Retinal pigment epithelial cell (primary cell): Measurements from ENCODE around the gene LGR6.

Source experiments
- DNase-seq: peaks from one replicate; pipeline ENCODE4 v3.0.0-alpha.2; 2010; ENCODE audit warnings: low read depth
- H3K4me3 ChIP-seq: 2 replicates; pipeline ENCODE4 v1.5.1; 2011; ENCODE audit warnings: mild to moderate bottlenecking, low read length, control low read depth, moderate library complexity
- TF ChIP-seq, protein P1 (sequence below): conservative IDR thresholded peaks from 2 replicates; pipeline ENCODE4 v1.5.1; 2011; ENCODE audit warnings: low read depth, low read length, control low read depth, inconsistent platforms

The LGR6 gene

DNA sequence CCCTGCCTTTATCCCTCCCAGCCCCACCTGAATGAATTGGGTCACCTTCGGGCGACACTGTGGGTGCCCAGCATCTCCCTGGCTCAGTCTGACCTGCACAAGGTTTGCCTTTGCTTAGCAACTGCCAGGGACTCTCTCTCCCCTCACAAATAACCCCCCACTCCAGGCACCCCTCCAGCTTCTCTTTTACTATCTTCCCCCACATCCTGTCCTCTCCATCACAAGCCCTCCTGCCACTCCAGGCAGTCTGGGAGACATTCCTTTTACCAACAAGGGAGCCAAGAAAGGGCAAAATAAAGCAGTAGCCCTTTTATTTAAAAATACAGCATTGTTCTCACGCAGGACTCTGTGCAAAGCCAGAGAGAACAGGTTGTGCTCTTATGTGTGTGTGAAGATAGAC is 23.9 kb downstream of the LGR6 start:
- DNase-seq = no peak
- TF ChIP-seq, protein P1, sequence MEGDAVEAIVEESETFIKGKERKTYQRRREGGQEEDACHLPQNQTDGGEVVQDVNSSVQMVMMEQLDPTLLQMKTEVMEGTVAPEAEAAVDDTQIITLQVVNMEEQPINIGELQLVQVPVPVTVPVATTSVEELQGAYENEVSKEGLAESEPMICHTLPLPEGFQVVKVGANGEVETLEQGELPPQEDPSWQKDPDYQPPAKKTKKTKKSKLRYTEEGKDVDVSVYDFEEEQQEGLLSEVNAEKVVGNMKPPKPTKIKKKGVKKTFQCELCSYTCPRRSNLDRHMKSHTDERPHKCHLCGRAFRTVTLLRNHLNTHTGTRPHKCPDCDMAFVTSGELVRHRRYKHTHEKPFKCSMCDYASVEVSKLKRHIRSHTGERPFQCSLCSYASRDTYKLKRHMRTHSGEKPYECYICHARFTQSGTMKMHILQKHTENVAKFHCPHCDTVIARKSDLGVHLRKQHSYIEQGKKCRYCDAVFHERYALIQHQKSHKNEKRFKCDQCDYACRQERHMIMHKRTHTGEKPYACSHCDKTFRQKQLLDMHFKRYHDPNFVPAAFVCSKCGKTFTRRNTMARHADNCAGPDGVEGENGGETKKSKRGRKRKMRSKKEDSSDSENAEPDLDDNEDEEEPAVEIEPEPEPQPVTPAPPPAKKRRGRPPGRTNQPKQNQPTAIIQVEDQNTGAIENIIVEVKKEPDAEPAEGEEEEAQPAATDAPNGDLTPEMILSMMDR = no peak
- no peak overlapping the region for H3K4me3 ChIP-seq

DNA sequence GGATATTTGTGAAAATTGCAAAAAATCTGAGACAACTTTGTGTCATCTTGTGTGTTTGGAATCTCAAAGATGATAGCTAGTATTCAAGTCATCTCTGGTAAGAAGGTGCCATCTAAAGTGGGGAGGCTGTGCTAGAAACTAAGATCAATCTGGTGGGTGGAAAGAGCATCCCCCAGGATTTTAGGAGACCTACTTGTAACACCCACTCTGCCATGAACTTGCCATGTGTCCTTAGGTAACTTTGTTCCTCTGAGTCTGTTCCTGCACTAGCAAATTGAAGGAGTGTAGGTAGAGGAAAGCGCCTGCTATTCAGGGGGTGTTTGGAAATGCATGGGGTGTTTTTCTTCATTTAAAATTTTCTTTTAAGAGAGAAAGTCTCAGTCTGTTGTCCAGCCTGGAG is 24.4 kb downstream of the LGR6 start:
- no peak for DNase-seq
- no peak overlapping the region for H3K4me3 ChIP-seq
- TF ChIP-seq, protein P1 = no peak

DNA sequence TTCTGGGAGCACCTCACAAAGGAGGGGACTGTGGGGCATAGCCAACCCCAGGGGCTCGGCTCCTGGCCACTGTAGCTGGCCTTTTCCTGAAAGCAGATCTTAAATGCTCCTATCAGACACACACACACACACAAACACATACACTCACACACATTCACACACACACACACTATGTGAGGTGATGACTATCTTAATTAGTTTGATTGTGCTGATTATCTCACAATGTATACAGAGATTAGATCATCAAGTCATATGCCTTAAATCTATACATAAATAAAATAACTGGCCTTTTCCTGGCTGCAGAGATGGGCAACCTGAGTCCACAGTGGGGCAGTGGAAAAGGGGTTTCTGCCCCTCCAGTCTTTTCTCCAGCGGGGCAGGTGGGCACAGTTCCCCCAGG is 27.1 kb downstream of the LGR6 start:
- DNase-seq = no peak
- TF ChIP-seq, protein P1 = no peak
- H3K4me3 ChIP-seq = no peak overlapping the region

DNA sequence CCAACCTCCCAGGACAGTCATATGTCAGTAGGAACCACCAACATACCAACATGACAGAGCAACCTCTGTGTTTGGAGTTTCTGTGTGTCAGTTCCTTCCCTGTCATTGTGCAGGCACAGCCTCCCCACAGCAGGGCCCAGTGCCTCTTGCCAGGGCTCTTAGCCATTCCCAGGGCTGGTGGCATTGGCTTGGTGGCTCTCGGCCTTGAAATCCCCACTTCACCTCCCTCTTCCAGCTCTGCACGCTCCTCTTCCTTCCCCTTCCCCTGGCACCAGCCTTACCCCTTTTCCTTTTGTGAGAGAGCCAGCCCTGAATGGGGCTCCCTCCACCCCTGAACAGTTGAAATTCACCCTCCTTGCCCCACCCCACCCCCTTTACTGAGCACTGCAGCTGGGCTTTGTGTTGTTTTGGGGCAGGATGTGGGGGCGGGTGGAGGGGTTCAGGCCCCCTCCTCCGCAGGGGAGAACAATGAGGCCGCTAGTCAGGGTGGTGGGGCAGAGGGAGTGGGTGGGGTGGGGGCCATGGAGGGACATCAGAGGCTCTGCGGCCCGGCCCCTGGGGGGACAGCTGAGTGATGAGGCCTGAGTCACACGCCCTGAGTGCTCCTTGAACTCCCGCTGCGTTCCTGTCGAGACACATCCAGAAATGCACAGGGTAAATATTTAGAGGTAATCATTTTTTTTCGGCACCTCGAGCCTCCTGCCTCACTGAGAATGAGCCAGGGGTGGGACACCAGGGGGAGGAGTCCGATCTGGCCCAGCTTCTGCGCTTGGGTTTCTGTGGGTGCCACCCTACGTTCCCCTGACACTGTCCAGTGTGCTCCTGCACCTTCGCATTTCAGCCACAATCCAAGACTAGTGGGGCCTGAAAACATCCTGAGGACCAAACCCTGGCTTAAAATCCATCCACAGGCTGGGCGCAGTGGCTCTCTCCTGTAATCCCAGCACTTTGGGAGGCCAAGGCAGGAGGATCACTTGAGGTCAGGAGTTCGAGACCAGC is 28.6 kb downstream of the LGR6 start:
- TF ChIP-seq, protein P1 = no peak
- H3K4me3 ChIP-seq = no peak overlapping the region
- no peak for DNase-seq

DNA sequence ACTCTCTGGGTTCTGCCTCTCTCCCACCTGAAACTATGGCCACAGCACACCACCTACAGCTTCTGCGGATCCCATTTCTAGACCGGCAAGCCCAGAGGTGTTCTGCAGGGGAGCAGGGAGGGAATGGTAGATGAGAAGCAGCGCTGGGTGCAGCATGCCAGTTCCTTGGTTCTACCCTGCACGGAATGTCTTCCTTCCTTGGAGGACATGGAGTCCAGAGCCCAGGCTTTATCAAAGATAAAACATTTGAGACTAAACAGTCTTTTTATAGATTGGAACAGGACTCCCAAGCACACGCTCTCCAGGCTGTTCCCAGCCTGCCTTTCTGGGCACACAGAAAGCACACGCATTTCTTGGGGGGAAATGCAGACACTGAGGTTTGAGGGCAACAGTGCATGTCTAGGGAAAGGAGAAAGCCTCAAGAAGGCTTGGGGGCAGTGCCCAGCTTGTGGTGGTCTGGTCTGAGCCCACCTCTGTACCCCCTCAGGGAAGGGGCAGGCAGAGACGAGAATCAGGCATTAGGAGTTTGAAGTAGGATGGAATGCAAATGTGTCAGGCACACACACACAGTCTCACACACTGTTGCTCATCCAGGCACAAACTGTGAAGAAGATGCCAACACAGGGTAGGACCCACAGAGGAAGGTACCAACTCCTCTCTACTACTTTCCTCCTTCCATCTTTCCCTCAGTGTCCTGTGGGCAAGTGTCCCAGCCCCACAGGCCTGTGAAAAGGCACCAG is 29.7 kb downstream of the LGR6 start:
- TF ChIP-seq, protein P1 = no peak
- DNase-seq = no peak
- H3K4me3 ChIP-seq = no peak overlapping the region

- TF ChIP-seq, protein P1 = no peak
- no peak for DNase-seq
- H3K4me3 ChIP-seq = no peak overlapping the region
These were observed 30.9 kb downstream of the LGR6 start for GRCh38 chr1:202224453-202224852.
